Fibroblast of pulmonary artery (primary cell): ENCODE measurements around the gene ARHGEF28.

ENCODE experiments used
- DNase-seq: peaks from one replicate; pipeline ENCODE4 v3.0.0-alpha.2; 2010; ENCODE audit warnings: low read depth
- H3K4me3 ChIP-seq: replicated peaks from 2 replicates; pipeline ENCODE4 v1.5.1; 2011; ENCODE audit warnings: low read depth, mild to moderate bottlenecking, control low read depth, low read length, moderate library complexity
- CTCF ChIP-seq: IDR thresholded peaks from 2 replicates; pipeline ENCODE4 v1.5.1; 2011; ENCODE audit warnings: mild to moderate bottlenecking, control low read depth, low read length, inconsistent platforms; ENCODE audit errors: missing control alignments

Gene ARHGEF28

GRCh38 chr5:73942783-73943182, 316.8 kb downstream of the ARHGEF28 start:
- no peak for DNase-seq
- no peak for TF ChIP-seq CTCF
- H3K4me3 ChIP-seq = no peak overlapping the region

GRCh38 chr5:73943397-73943796, 317.4 kb downstream of the ARHGEF28 start:
- no peak for DNase-seq
- H3K4me3 ChIP-seq = no peak overlapping the region
- TF ChIP-seq CTCF = no peak

DNA sequence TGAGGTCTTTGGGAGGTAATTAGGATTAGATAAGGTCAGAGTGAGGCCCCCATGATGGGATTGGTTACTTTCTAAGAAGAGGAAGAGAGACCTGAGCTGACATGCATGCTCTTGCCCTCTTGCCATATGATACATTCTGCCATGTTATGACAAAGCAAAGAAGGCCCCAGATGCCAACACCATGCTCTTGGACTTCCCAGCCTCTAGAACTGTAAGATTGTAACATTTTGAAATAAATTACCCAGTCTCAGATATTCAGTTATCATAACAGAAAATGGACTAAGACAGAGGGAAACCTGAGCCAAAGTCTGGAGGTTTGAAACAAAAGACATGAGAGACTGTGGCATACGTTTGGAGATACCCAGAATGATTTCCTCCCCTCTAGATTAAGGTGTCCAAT, 318.6 kb downstream of the ARHGEF28 start:
- no peak for DNase-seq
- H3K4me3 ChIP-seq = no peak overlapping the region

GRCh38 chr5:73945505-73945904, 319.5 kb downstream of the ARHGEF28 start:
- no peak for DNase-seq
- TF ChIP-seq CTCF = peak; percentile 18
- no peak overlapping the region for H3K4me3 ChIP-seq

More for the DNA sequence above, 318.6 kb downstream of the ARHGEF28 start:
- no peak for TF ChIP-seq CTCF

DNA sequence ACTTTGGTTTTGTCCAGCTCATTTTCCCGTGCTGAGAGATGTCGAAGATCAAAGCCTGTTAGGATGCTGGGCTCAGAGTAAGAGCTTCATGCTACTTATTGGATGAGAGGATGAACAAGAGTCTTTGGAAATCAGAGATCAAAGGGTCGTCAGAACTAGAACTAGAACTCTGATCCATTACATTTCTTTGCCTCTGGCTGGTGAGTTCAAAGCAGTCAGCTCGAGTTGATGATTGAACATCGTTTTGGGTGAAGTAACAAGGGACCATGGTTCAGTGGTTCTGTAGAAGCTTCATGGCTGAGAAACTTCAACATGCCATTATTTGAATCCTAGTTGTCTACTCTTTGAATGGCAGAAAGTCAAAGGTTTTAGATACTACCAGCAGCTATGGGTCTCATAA, 320.3 kb downstream of the ARHGEF28 start:
- DNase-seq = no peak
- no peak for TF ChIP-seq CTCF
- H3K4me3 ChIP-seq = no peak overlapping the region

- no peak for TF ChIP-seq CTCF
- DNase-seq = no peak
Measured at GRCh38 chr5:73946919-73947602, 321.1 kb downstream of the ARHGEF28 start.

More at GRCh38 chr5:73946919-73947602, 321.1 kb downstream of the ARHGEF28 start:
- H3K4me3 ChIP-seq = no peak overlapping the region
